Fibroblast of mammary gland (primary cell): ENCODE results near the gene PCSK9.

Experiments
- DNase-seq: peaks from one replicate; pipeline ENCODE4 v3.0.0-alpha.2; 2010; ENCODE audit warnings: low read depth
- H3K4me3 ChIP-seq: 2 replicates; pipeline ENCODE4 v1.5.1; 2011; ENCODE audit warnings: low read depth, mild to moderate bottlenecking, low read length, moderate library complexity; ENCODE audit not compliant: control insufficient read depth
- CTCF ChIP-seq: conservative IDR thresholded peaks from 2 replicates; pipeline ENCODE4 v1.5.1; 2011; ENCODE audit warnings: low read depth, low read length, inconsistent platforms; ENCODE audit not compliant: control insufficient read depth, insufficient read depth

PCSK9 gene

GRCh38 chr1:54995013-54995760, 44.2 kb upstream of the PCSK9 start:
- TF ChIP-seq CTCF: no peak
- DNase-seq: no peak
- H3K4me3 ChIP-seq: no peak overlapping the region

- TF ChIP-seq CTCF: no peak
- no peak overlapping the region for H3K4me3 ChIP-seq
- DNase-seq: no peak
Observed at GRCh38 chr1:54995835-54996234, 43.5 kb upstream of the PCSK9 start.

- peak; percentile 62 for DNase-seq
- H3K4me3 ChIP-seq: no peak overlapping the region
- TF ChIP-seq CTCF: peak; percentile 66
Observed at GRCh38 chr1:54996359-54996868, 42.9 kb upstream of the PCSK9 start.

GRCh38 chr1:54996869-54997710, 42.3 kb upstream of the PCSK9 start:
- no peak for DNase-seq
- no peak overlapping the region for H3K4me3 ChIP-seq
- TF ChIP-seq CTCF: no peak

- TF ChIP-seq CTCF: no peak
- no peak overlapping the region for H3K4me3 ChIP-seq
- DNase-seq: no peak
Observed at GRCh38 chr1:54997711-54997986, 41.7 kb upstream of the PCSK9 start.

GRCh38 chr1:54998100-54998499, 41.2 kb upstream of the PCSK9 start:
- TF ChIP-seq CTCF: no peak

GRCh38 chr1:54998677-54999076, 40.7 kb upstream of the PCSK9 start, which contains the start of gene BSND:
TSS of gene BSND (plus strand) at chr1:54998933. CDS start at chr1:54999187, 254 bp downstream.
- no peak for DNase-seq
- no peak within 1 kb of the TSS for H3K4me3 ChIP-seq
- TF ChIP-seq CTCF: no peak

More at GRCh38 chr1:54998100-54998499, 41.2 kb upstream of the PCSK9 start:
- no peak for DNase-seq
- no peak overlapping the region for H3K4me3 ChIP-seq
